ENCODE measurements around the gene CHRNA7. TPM values are rescaled to one million over a fixed set of nuclear protein-coding genes. Genes with fewer than 3 reads are reported as not detected.

Gene CHRNA7
- total RNA-seq, 1 donor from 2014 or later = 1.5 TPM

GRCh38 chr15:32113224-32113623, 82.9 kb downstream of the CHRNA7 start:
- Mint-ChIP-seq H3K4me1 (ENCODE audit: low read depth, unreplicated experiment) (no peaks in the 10 kb centered on the region), H3K4me3 (ENCODE audit: unreplicated experiment) (no peak overlapping the region), H3K27ac (ENCODE audit: unreplicated experiment) (no peak overlapping the region), H3K9me3 (ENCODE audit: unreplicated experiment) (no peaks in the 10 kb centered on the region), H3K36me3 (ENCODE audit: low read depth, unreplicated experiment) (no peaks in the 10 kb centered on the region), H3K27me3 (ENCODE audit: low read depth, unreplicated experiment) (peaks cover 12% of the 10 kb centered on the region)
- H3K27me3 ChIP-seq (ENCODE audit: insufficient read depth, low read length) = no peaks in the 10 kb centered on the region
- TF ChIP-seq EZH2 (IDR thresholded peaks at IDR 0.05; ENCODE audit: insufficient read depth, low read length) = no peak
- TF ChIP-seq, protein P1, sequence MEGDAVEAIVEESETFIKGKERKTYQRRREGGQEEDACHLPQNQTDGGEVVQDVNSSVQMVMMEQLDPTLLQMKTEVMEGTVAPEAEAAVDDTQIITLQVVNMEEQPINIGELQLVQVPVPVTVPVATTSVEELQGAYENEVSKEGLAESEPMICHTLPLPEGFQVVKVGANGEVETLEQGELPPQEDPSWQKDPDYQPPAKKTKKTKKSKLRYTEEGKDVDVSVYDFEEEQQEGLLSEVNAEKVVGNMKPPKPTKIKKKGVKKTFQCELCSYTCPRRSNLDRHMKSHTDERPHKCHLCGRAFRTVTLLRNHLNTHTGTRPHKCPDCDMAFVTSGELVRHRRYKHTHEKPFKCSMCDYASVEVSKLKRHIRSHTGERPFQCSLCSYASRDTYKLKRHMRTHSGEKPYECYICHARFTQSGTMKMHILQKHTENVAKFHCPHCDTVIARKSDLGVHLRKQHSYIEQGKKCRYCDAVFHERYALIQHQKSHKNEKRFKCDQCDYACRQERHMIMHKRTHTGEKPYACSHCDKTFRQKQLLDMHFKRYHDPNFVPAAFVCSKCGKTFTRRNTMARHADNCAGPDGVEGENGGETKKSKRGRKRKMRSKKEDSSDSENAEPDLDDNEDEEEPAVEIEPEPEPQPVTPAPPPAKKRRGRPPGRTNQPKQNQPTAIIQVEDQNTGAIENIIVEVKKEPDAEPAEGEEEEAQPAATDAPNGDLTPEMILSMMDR (IDR thresholded peaks at IDR 0.05; ENCODE audit: insufficient read depth, low read depth, low read length) = no peak
- no peaks in the 10 kb centered on the region for H3K4me1 ChIP-seq (ENCODE audit: insufficient read depth, low read length)
- no peaks in the 10 kb centered on the region for H3K9me3 ChIP-seq (ENCODE audit: insufficient read depth, low read depth, low read length)
- DNase-seq (ENCODE audit: low read depth) (no peak), FAIRE-seq (no peak)
- H4K20me1 ChIP-seq (ENCODE audit: insufficient read depth, low read length) = no peaks in the 10 kb centered on the region
- H3K79me2 ChIP-seq (ENCODE audit: insufficient read depth, low read length) = no peaks in the 10 kb centered on the region
- H3K36me3 ChIP-seq (ENCODE audit: insufficient read depth, low read length) = no peaks in the 10 kb centered on the region
- H3K4me2 ChIP-seq (ENCODE audit: low read length) = no peak overlapping the region
- H2AFZ ChIP-seq (ENCODE audit: low read depth, low read length) = no peak overlapping the region
- no peak overlapping the region for H3K9ac ChIP-seq (ENCODE audit: low read length)
- H3K4me3 ChIP-seq (ENCODE audit: insufficient read depth, low read depth, low read length) = no peak overlapping the region
- no peak overlapping the region for H3K27ac ChIP-seq (ENCODE audit: low read depth, low read length)

GRCh38 chr15:32117122-32117521, 86.8 kb downstream of the CHRNA7 start:
- DNase-seq (ENCODE audit: low read depth) = no peak
- Histone ChIP-seq H3K27me3 (ENCODE audit: insufficient read depth, low read length) (no peaks in the 10 kb centered on the region), H4K20me1 (ENCODE audit: insufficient read depth, low read length) (no peaks in the 10 kb centered on the region), H2AFZ (ENCODE audit: low read depth, low read length) (no peak overlapping the region), H3K9ac (ENCODE audit: low read length) (no peak overlapping the region), H3K27ac (ENCODE audit: low read depth, low read length) (no peak overlapping the region), H3K4me2 (ENCODE audit: low read length) (no peak overlapping the region), H3K4me3 (ENCODE audit: insufficient read depth, low read depth, low read length) (no peak overlapping the region), H3K9me3 (ENCODE audit: insufficient read depth, low read depth, low read length) (no peaks in the 10 kb centered on the region), H3K79me2 (ENCODE audit: insufficient read depth, low read length) (no peaks in the 10 kb centered on the region), H3K4me1 (ENCODE audit: insufficient read depth, low read length) (no peaks in the 10 kb centered on the region), H3K36me3 (ENCODE audit: insufficient read depth, low read length) (no peaks in the 10 kb centered on the region)
- no peak overlapping the region for H3K4me3 Mint-ChIP-seq (ENCODE audit: unreplicated experiment)
- H3K9me3 Mint-ChIP-seq (ENCODE audit: unreplicated experiment) = no peaks in the 10 kb centered on the region
- no peak for TF ChIP-seq EZH2 (IDR thresholded peaks at IDR 0.05; ENCODE audit: insufficient read depth, low read length)
- TF ChIP-seq, protein P1 (IDR thresholded peaks at IDR 0.05; ENCODE audit: insufficient read depth, low read depth, low read length) = no peak
- H3K4me1 Mint-ChIP-seq (ENCODE audit: low read depth, unreplicated experiment) = no peaks in the 10 kb centered on the region
- H3K27ac Mint-ChIP-seq (ENCODE audit: unreplicated experiment) = no peak overlapping the region
- no peaks in the 10 kb centered on the region for H3K36me3 Mint-ChIP-seq (ENCODE audit: low read depth, unreplicated experiment)
- H3K27me3 Mint-ChIP-seq (ENCODE audit: low read depth, unreplicated experiment) = peaks cover 18% of the 10 kb centered on the region
- no peak for FAIRE-seq

DNA sequence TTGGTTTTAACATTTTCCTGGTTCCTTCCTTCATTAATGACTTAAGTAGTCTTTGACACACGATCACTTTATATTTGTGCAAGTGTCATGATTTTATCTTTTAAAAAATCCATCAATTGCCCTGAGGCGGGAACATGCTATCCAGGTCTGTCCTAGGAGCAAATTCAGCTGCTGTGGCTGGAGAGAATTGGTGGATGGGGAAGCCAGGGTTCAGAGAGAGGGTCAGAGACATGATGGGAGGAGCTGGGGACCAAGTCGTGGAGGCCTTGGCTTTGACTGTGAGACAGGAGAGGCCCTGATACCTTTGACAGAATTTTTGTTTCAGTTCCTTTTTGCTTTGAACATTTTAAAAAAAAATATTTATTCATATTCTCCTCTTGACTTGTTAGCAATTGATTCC, 89.0 kb downstream of the CHRNA7 start:
- H3K9me3 Mint-ChIP-seq (ENCODE audit: unreplicated experiment) = no peaks in the 10 kb centered on the region
- H3K27ac ChIP-seq (ENCODE audit: low read depth, low read length) = no peak overlapping the region
- no peaks in the 10 kb centered on the region for H3K36me3 Mint-ChIP-seq (ENCODE audit: low read depth, unreplicated experiment)
- DNase-seq (ENCODE audit: low read depth) (no peak), FAIRE-seq (no peak)
- no peaks in the 10 kb centered on the region for H3K79me2 ChIP-seq (ENCODE audit: insufficient read depth, low read length)
- TF ChIP-seq, protein P1 (IDR thresholded peaks at IDR 0.05; ENCODE audit: insufficient read depth, low read depth, low read length) = no peak
- no peak for TF ChIP-seq EZH2 (IDR thresholded peaks at IDR 0.05; ENCODE audit: insufficient read depth, low read length)
- H2AFZ ChIP-seq (ENCODE audit: low read depth, low read length) = no peak overlapping the region
- H4K20me1 ChIP-seq (ENCODE audit: insufficient read depth, low read length) = no peaks in the 10 kb centered on the region
- peaks cover 14% of the 10 kb centered on the region for H3K27me3 Mint-ChIP-seq (ENCODE audit: low read depth, unreplicated experiment)
- H3K27ac Mint-ChIP-seq (ENCODE audit: unreplicated experiment) = no peak overlapping the region
- H3K4me1 ChIP-seq (ENCODE audit: insufficient read depth, low read length) = no peaks in the 10 kb centered on the region
- H3K27me3 ChIP-seq (ENCODE audit: insufficient read depth, low read length) = no peaks in the 10 kb centered on the region
- no peaks in the 10 kb centered on the region for H3K9me3 ChIP-seq (ENCODE audit: insufficient read depth, low read depth, low read length)
- no peak overlapping the region for H3K4me3 Mint-ChIP-seq (ENCODE audit: unreplicated experiment)
- no peak overlapping the region for H3K9ac ChIP-seq (ENCODE audit: low read length)
- no peak overlapping the region for H3K4me2 ChIP-seq (ENCODE audit: low read length)
- no peak overlapping the region for H3K4me3 ChIP-seq (ENCODE audit: insufficient read depth, low read depth, low read length)
- no peaks in the 10 kb centered on the region for H3K36me3 ChIP-seq (ENCODE audit: insufficient read depth, low read length)
- no peaks in the 10 kb centered on the region for H3K4me1 Mint-ChIP-seq (ENCODE audit: low read depth, unreplicated experiment)
